Smooth muscle cell (in vitro differentiated cells): ENCODE results near the gene NRP1. TPM values are rescaled to one million over a fixed set of nuclear protein-coding genes. Genes with fewer than 3 reads are reported as not detected.

Source experiments
- DNase-seq: peaks from one replicate; lab custom pipeline; 2025; ENCODE audit not compliant: unreplicated experiment; lab: John Stamatoyannopoulos, UW
- H2AFZ ChIP-seq: fragments of 200-600 bp; sonication (generic); 2 replicates; pipeline ENCODE4 v1.6.0; 2016; ENCODE audit warnings: antibody characterized with exemption, low read depth, mild to moderate bottlenecking
- H3F3A ChIP-seq: fragments of 200-600 bp; sonication (generic); 2 replicates; pipeline ENCODE4 v1.6.0; 2017; ENCODE audit warnings: antibody characterized with exemption, low read depth
- H3K27ac ChIP-seq: fragments of 200-600 bp; sonication (generic); 2 replicates; pipeline ENCODE4 v1.5.1; 2016; ENCODE audit warnings: low read depth, mild to moderate bottlenecking
- H3K27me3 ChIP-seq: fragments of 200-600 bp; sonication (generic); 2 replicates; pipeline ENCODE4 v1.6.1; 2016; ENCODE audit warnings: low read depth, mild to moderate bottlenecking
- H3K36me3 ChIP-seq: fragments of 200-600 bp; sonication (generic); 2 replicates; pipeline ENCODE4 v1.5.1; 2016; ENCODE audit warnings: low read depth
- H3K4me1 ChIP-seq: fragments of 200-600 bp; sonication (generic); 2 replicates; pipeline ENCODE4 v1.5.1; 2016; ENCODE audit warnings: low read depth
- H3K4me2 ChIP-seq: fragments of 200-600 bp; sonication (generic); 2 replicates; pipeline ENCODE4 v1.6.0; 2016; ENCODE audit warnings: mild to moderate bottlenecking
- H3K4me3 ChIP-seq: fragments of 200-600 bp; sonication (generic); 2 replicates; pipeline ENCODE4 v1.5.1; 2016; ENCODE audit warnings: mild to moderate bottlenecking
- H3K79me2 ChIP-seq: fragments of 200-600 bp; sonication (generic); 2 replicates; pipeline ENCODE4 v1.6.0; 2016; ENCODE audit warnings: low read depth, mild to moderate bottlenecking
- H3K9ac ChIP-seq: fragments of 200-600 bp; sonication (generic); 2 replicates; pipeline ENCODE4 v1.6.0; 2016; ENCODE audit warnings: low read depth
- H3K9me3 ChIP-seq: fragments of 200-600 bp; sonication (generic); replicated peaks from 2 replicates; pipeline ENCODE4 v1.5.1; 2016; ENCODE audit warnings: low read depth
- H4K20me1 ChIP-seq: fragments of 200-600 bp; sonication (generic); 2 replicates; pipeline ENCODE4 v1.6.0; 2016; ENCODE audit warnings: low read depth
- CTCF ChIP-seq: fragments of 200-600 bp; sonication (generic); IDR thresholded peaks from 2 replicates; pipeline ENCODE4 v1.5.1; 2017; ENCODE audit warnings: borderline replicate concordance, mild to moderate bottlenecking, antibody characterized with exemption; ENCODE audit not compliant: insufficient read depth, poor library complexity, severe bottlenecking
- WGBS: methylation state at CpG from one replicate; pipeline ENCODE4 v1.1.7; 2016; ENCODE audit warnings: low lambda C conversion rate; 5-methylcytosine and 5-hydroxymethylcytosine counted together
- polyA plus RNA-seq: library from polyadenylated mRNA; unstranded; fragments of >200 nt; fragmentation: Nextera tagmentation; extraction: Ambion mirVana; gene quantifications from 2 replicates; pipeline ENCODE4 v1.2.1, GENCODE V29; 2016
- total RNA-seq: library from RNA; depleted of rRNA; stranded (reverse); fragments of >200 nt; gene quantifications from 2 replicates; pipeline ENCODE4 v1.2.3, GENCODE V29; 2014

NRP1 gene
- total and polyA plus RNA-seq, 2 experiments from 2014 or later = 74.8 to 80.4 TPM

GRCh38 chr10:33215635-33216034 lies 118.8 kb downstream of the NRP1 start:
- H3K9me3 ChIP-seq = no peaks in the 10 kb centered on the region
- no peaks in the 10 kb centered on the region for H4K20me1 ChIP-seq
- H3K4me2 ChIP-seq = peak overlapping the region; percentile 60
- no peaks in the 10 kb centered on the region for H3K36me3 ChIP-seq
- peaks cover 5% of the 10 kb centered on the region for H3K79me2 ChIP-seq
- H2AFZ ChIP-seq = no peak overlapping the region
- H3K27me3 ChIP-seq = no peaks in the 10 kb centered on the region
- peaks cover 20% of the 10 kb centered on the region for H3K4me1 ChIP-seq
- TF ChIP-seq CTCF = no peak
- H3K27ac ChIP-seq = peak overlapping the region; percentile 94
- no peak overlapping the region for H3K4me3 ChIP-seq
- peak overlapping the region; percentile 70 for H3K9ac ChIP-seq
- WGBS = 29% methylated on average over 3 of the region's 3 CpGs
- H3F3A ChIP-seq = peaks cover 66% of the 10 kb centered on the region
- DNase-seq = no peak

- peaks cover 20% of the 10 kb centered on the region for H3K4me1 ChIP-seq
- H3K9me3 ChIP-seq = no peaks in the 10 kb centered on the region
- no peak for DNase-seq
- peaks cover 5% of the 10 kb centered on the region for H3K79me2 ChIP-seq
- WGBS = 7% methylated on average over 2 of the region's 2 CpGs
- peak overlapping the region; percentile 40 for H3K4me2 ChIP-seq
- H3K9ac ChIP-seq = peak overlapping the region; percentile 79
- H3K4me3 ChIP-seq = no peak overlapping the region
- no peaks in the 10 kb centered on the region for H3K36me3 ChIP-seq
- no peaks in the 10 kb centered on the region for H4K20me1 ChIP-seq
- H3F3A ChIP-seq = peaks cover 70% of the 10 kb centered on the region
- peak overlapping the region; percentile 94 for H3K27ac ChIP-seq
- H3K27me3 ChIP-seq = no peaks in the 10 kb centered on the region
- no peak for TF ChIP-seq CTCF
- no peak overlapping the region for H2AFZ ChIP-seq
These were observed 119.3 kb downstream of the NRP1 start for GRCh38 chr10:33215154-33215553.

GRCh38 chr10:33214174-33214573 lies 120.3 kb downstream of the NRP1 start:
- no peak overlapping the region for H3K4me3 ChIP-seq

More at GRCh38 chr10:33214174-33214573, 120.3 kb downstream of the NRP1 start:
- Histone ChIP-seq H4K20me1 (no peaks in the 10 kb centered on the region), H3K36me3 (no peaks in the 10 kb centered on the region), H3K79me2 (peaks cover 3% of the 10 kb centered on the region), H2AFZ (no peak overlapping the region), H3F3A (peaks cover 63% of the 10 kb centered on the region), H3K4me2 (peak overlapping the region; percentile 40), H3K27ac (peak overlapping the region; percentile 94), H3K4me1 (peaks cover 20% of the 10 kb centered on the region), H3K9me3 (no peaks in the 10 kb centered on the region), H3K27me3 (no peaks in the 10 kb centered on the region), H3K9ac (peak overlapping the region; percentile 79)
- TF ChIP-seq CTCF = no peak
- no peak for DNase-seq
- 82% methylated on average over 4 of the region's 4 CpGs for WGBS
